Left lobe of liver (tissue), 2 donors: ENCODE data around the gene LRMDA. TPM values are rescaled to one million over a fixed set of nuclear protein-coding genes. Genes with fewer than 3 reads are reported as not detected.
"Not testable (repeated sequence)": the region's sequence is repeated elsewhere in the genome, so short reads cannot be mapped to it uniquely, and the experiment has no call there.

Experiments used
- ATAC-seq: fragments of 200-7000 bp; cut with Tn5 transposase; one replicate; pipeline ENCODE4 v1.9.1; 2020; ENCODE audit warnings: mild to moderate bottlenecking, moderate library complexity
- DNase-seq: peaks from one replicate; pipeline ENCODE4 v3.0.0-alpha.2; 2020; ENCODE audit warnings: low spot score
- total RNA-seq: library from RNA; stranded (reverse); gene quantifications from one replicate; pipeline ENCODE4 v1.2.1, GENCODE V29; 2021
- donor health status: DM: no; HTN: no; CAD: no; lungs with moderate emphysema.
- donor health status: DM: no; HTN: yes; CAD: no.

LRMDA gene
- total RNA-seq, 1 donor from 2014 or later, result 9.1 TPM

- ATAC-seq (peak; percentile 33), DNase-seq (no peak)
Observed at GRCh38 chr10:75762431-75762802, 331.0 kb downstream of the LRMDA start.

GRCh38 chr10:75763652-75764051, 332.2 kb downstream of the LRMDA start:
- ATAC-seq (no peak), DNase-seq (no peak)

- no peak for ATAC-seq
- DNase-seq, result no peak
Observed at GRCh38 chr10:75764974-75765788, 333.8 kb downstream of the LRMDA start.

- ATAC-seq (no peak), DNase-seq (no peak)
Observed at GRCh38 chr10:75765789-75766096, 334.3 kb downstream of the LRMDA start.

GRCh38 chr10:75766106-75766505, 334.7 kb downstream of the LRMDA start:
- ATAC-seq, result no peak
- no peak for DNase-seq

GRCh38 chr10:75766752-75767151, 335.3 kb downstream of the LRMDA start:
- not testable (repeated sequence) for DNase-seq, ATAC-seq

- DNase-seq (no peak), ATAC-seq (no peak)
Observed at GRCh38 chr10:75770626-75771081, 339.2 kb downstream of the LRMDA start.

- DNase-seq (no peak), ATAC-seq (peak; percentile 11)
Observed at GRCh38 chr10:75771606-75772005, 340.2 kb downstream of the LRMDA start.

- DNase-seq, result no peak
- ATAC-seq, result peak; percentile 80
Observed at GRCh38 chr10:75772153-75772887, 340.9 kb downstream of the LRMDA start.

- ATAC-seq, result no peak
- DNase-seq, result no peak
Observed at GRCh38 chr10:75773231-75773780, 341.9 kb downstream of the LRMDA start.

GRCh38 chr10:75773813-75774782, 342.7 kb downstream of the LRMDA start:
- no peak for ATAC-seq
- no peak for DNase-seq

- no peak for DNase-seq
- no peak for ATAC-seq
Observed at GRCh38 chr10:75774783-75775490, 343.5 kb downstream of the LRMDA start.

GRCh38 chr10:75776738-75777504, 345.5 kb downstream of the LRMDA start:
- ATAC-seq, result peak; percentile 76

GRCh38 chr10:75778665-75779064, 347.2 kb downstream of the LRMDA start:
- DNase-seq (no peak), ATAC-seq (peak; percentile 52)

More at GRCh38 chr10:75776738-75777504, 345.5 kb downstream of the LRMDA start:
- no peak for DNase-seq

- ATAC-seq (no peak), DNase-seq (no peak)
Observed at GRCh38 chr10:75779276-75779675, 347.9 kb downstream of the LRMDA start.

GRCh38 chr10:75782463-75783248, 351.2 kb downstream of the LRMDA start:
- ATAC-seq, result no peak

GRCh38 chr10:75788394-75789205, 357.2 kb downstream of the LRMDA start:
- ATAC-seq (peak; percentile 87), DNase-seq (peak; percentile 59)

More at GRCh38 chr10:75782463-75783248, 351.2 kb downstream of the LRMDA start:
- DNase-seq, result no peak

GRCh38 chr10:75793848-75794247, 362.4 kb downstream of the LRMDA start:
- DNase-seq (no peak), ATAC-seq (peak; percentile 52)
